Measurements from ENCODE around the gene PIBF1.
"Not testable (repeated sequence)": the region's sequence is repeated elsewhere in the genome, so short reads cannot be mapped to it uniquely, and the experiment has no call there.

The PIBF1 gene

GRCh38 chr13:72757792-72758535, 24.0 kb upstream of the PIBF1 start:
- in situ Hi-C loops (cut with HindIII; ENCODE audit: low sequenced_read_pairs) = no loop called here
- TF ChIP-seq CTCF (IDR thresholded peaks at IDR 0.05; ENCODE audit: low read depth, low read length, missing control alignments) = no peak
- no peak for DNase-seq (ENCODE audit: low read depth)
- H3K4me3 ChIP-seq (ENCODE audit: low read depth, low read length) = no peak overlapping the region

- no peak for DNase-seq (ENCODE audit: low read depth)
- in situ Hi-C loops (cut with HindIII; ENCODE audit: low sequenced_read_pairs) = no loop called here
- no peak overlapping the region for H3K4me3 ChIP-seq (ENCODE audit: low read depth, low read length)
- no peak for TF ChIP-seq CTCF (IDR thresholded peaks at IDR 0.05; ENCODE audit: low read depth, low read length, missing control alignments)
Observed at GRCh38 chr13:72760189-72760588, 21.7 kb upstream of the PIBF1 start.

GRCh38 chr13:72763411-72763810, 18.5 kb upstream of the PIBF1 start:
- no peak overlapping the region for H3K4me3 ChIP-seq (ENCODE audit: low read depth, low read length)
- in situ Hi-C loops (cut with HindIII; ENCODE audit: low sequenced_read_pairs) = no loop called here
- TF ChIP-seq CTCF (IDR thresholded peaks at IDR 0.05; ENCODE audit: low read depth, low read length, missing control alignments) = no peak
- no peak for DNase-seq (ENCODE audit: low read depth)

GRCh38 chr13:72774019-72774418, 7.9 kb upstream of the PIBF1 start:
- TF ChIP-seq CTCF (IDR thresholded peaks at IDR 0.05; ENCODE audit: low read depth, low read length, missing control alignments) = no peak
- no peak overlapping the region for H3K4me3 ChIP-seq (ENCODE audit: low read depth, low read length)
- in situ Hi-C loops (cut with HindIII; ENCODE audit: low sequenced_read_pairs) = no loop called here
- DNase-seq (ENCODE audit: low read depth) = no peak

GRCh38 chr13:72782717-72783116, 784 bp downstream of the PIBF1 start:
- no peak for DNase-seq (ENCODE audit: low read depth)
- in situ Hi-C loops (cut with HindIII; ENCODE audit: low sequenced_read_pairs) = no loop called here
- TF ChIP-seq CTCF (IDR thresholded peaks at IDR 0.05; ENCODE audit: low read depth, low read length, missing control alignments) = no peak
- H3K4me3 ChIP-seq (ENCODE audit: low read depth, low read length) = peak overlapping the region; percentile 95

GRCh38 chr13:72784679-72785078, 2.7 kb downstream of the PIBF1 start:
- DNase-seq (ENCODE audit: low read depth); in situ Hi-C loops (cut with HindIII; ENCODE audit: low sequenced_read_pairs): not testable (repeated sequence)

GRCh38 chr13:72788831-72789230, 6.9 kb downstream of the PIBF1 start:
- in situ Hi-C loops (cut with HindIII; ENCODE audit: low sequenced_read_pairs) = no loop called here
- no peak for TF ChIP-seq CTCF (IDR thresholded peaks at IDR 0.05; ENCODE audit: low read depth, low read length, missing control alignments)
- no peak for DNase-seq (ENCODE audit: low read depth)
- no peak overlapping the region for H3K4me3 ChIP-seq (ENCODE audit: low read depth, low read length)

More at GRCh38 chr13:72784679-72785078, 2.7 kb downstream of the PIBF1 start:
- not testable (repeated sequence) for H3K4me3 ChIP-seq (ENCODE audit: low read depth, low read length)
